HepG2 (cell line): ENCODE measurements around the gene VEGFA. TPM values are rescaled to one million over a fixed set of nuclear protein-coding genes. Genes with fewer than 3 reads are reported as not detected.

Experiments
- ARNT2 ChIP-seq: sonication (generic); formaldehyde crosslinking; IDR thresholded peaks from 2 replicates; pipeline ENCODE4 v1.8.0; 2022; ENCODE audit warnings: mild to moderate bottlenecking, low read depth, missing genetic modification reagents, moderate library complexity
- ATF7 ChIP-seq, 2 experiments: fragments of 450-650 bp in 1 of 2; sonication (generic) in 1 of 2; formaldehyde crosslinking in 1 of 2; IDR thresholded peaks; 2 replicates each; pipeline versions ENCODE4 v1.4.0 to v1.6.1; 2016 to 2020; ENCODE audit warnings: antibody characterized with exemption in 1 of 2, mild to moderate bottlenecking in 1 of 2, missing genetic modification reagents in 1 of 2
- BRD4 ChIP-seq: sonication (generic); formaldehyde crosslinking; IDR thresholded peaks from 2 replicates; pipeline ENCODE4 v1.4.0; 2020; ENCODE audit warnings: missing genetic modification reagents
- CREM ChIP-seq, 2 experiments: sonication (generic) in 1 of 2; formaldehyde crosslinking in 1 of 2; IDR thresholded peaks; 2 replicates each; pipeline versions ENCODE4 v1.4.0 to v1.6.1; 2016 to 2020; ENCODE audit warnings: antibody characterized with exemption in 1 of 2, mild to moderate bottlenecking in 1 of 2, missing genetic modification reagents in 1 of 2
- DBP ChIP-seq: sonication (generic); formaldehyde crosslinking; IDR thresholded peaks from 2 replicates; pipeline ENCODE4 v1.4.0; 2020; ENCODE audit warnings: missing genetic modification reagents; ENCODE audit errors: not compliant biosample characterization
- EED ChIP-seq: sonication (generic); formaldehyde crosslinking; IDR thresholded peaks from 2 replicates; pipeline ENCODE4 v1.5.0; 2020; ENCODE audit warnings: mild to moderate bottlenecking, missing genetic modification reagents
- FOSL1 ChIP-seq: sonication (generic); formaldehyde crosslinking; IDR thresholded peaks from 2 replicates; pipeline ENCODE4 v1.9.0; 2021; ENCODE audit warnings: missing genetic modification reagents, borderline replicate concordance
- GABPA ChIP-seq, 2 experiments: IDR thresholded peaks; 2 replicates each; pipeline ENCODE4 v1.6.1; 2011 to 2016; ENCODE audit warnings: low read depth in 2 of 2, low read length in 1 of 2, missing biosample characterization in 1 of 2, missing genetic modification characterization in 1 of 2
- HDAC1 ChIP-seq: sonication (generic); formaldehyde crosslinking; IDR thresholded peaks from 2 replicates; pipeline ENCODE4 v1.5.1; 2020; ENCODE audit warnings: mild to moderate bottlenecking, missing genetic modification reagents
- HOXA3 ChIP-seq: sonication (generic); formaldehyde crosslinking; IDR thresholded peaks from 2 replicates; pipeline ENCODE4 v1.5.0; 2020; ENCODE audit warnings: missing genetic modification reagents
- JARID2 ChIP-seq: sonication (generic); formaldehyde crosslinking; IDR thresholded peaks from 2 replicates; pipeline ENCODE4 v1.8.1; 2023; ENCODE audit warnings: missing genetic modification reagents, inconsistent platforms; ENCODE audit not compliant: insufficient replicate concordance
- RAD51 ChIP-seq: fragments of 450-650 bp; IDR thresholded peaks from 2 replicates; pipeline ENCODE4 v1.6.1; 2016; ENCODE audit warnings: borderline replicate concordance
- RCOR2 ChIP-seq: IDR thresholded peaks from 2 replicates; pipeline ENCODE4 v1.6.1; 2016; ENCODE audit warnings: missing biosample characterization, missing genetic modification reagents
- SIN3A ChIP-seq: IDR thresholded peaks from 2 replicates; pipeline ENCODE4 v1.6.1; 2011; ENCODE audit warnings: low read depth, mild to moderate bottlenecking, control low read depth, low read length, borderline replicate concordance
- SKI ChIP-seq: fragments of 450-650 bp; IDR thresholded peaks from one replicate; pipeline ENCODE4 v1.6.1; 2018; ENCODE audit warnings: mild to moderate bottlenecking; ENCODE audit not compliant: partially characterized antibody
- SNRNP70 ChIP-seq: fragments of 200-400 bp; formaldehyde crosslinking; IDR thresholded peaks from 2 replicates; pipeline ENCODE4 v1.6.1; 2017; ENCODE audit warnings: mild to moderate bottlenecking, low read depth, low read length, moderate library complexity
- TMF1 ChIP-seq: sonication (generic); formaldehyde crosslinking; IDR thresholded peaks from 2 replicates; pipeline ENCODE4 v1.8.1; 2022; ENCODE audit warnings: low read depth, missing genetic modification reagents
- TSC22D2 ChIP-seq: sonication (generic); formaldehyde crosslinking; IDR thresholded peaks from 2 replicates; pipeline ENCODE4 v1.5.1; 2020; ENCODE audit warnings: missing genetic modification reagents, mild to moderate bottlenecking, borderline replicate concordance
- ZNF180 ChIP-seq: sonication (generic); formaldehyde crosslinking; IDR thresholded peaks from 2 replicates; pipeline ENCODE4 v1.4.0; 2020; ENCODE audit warnings: low read depth, missing genetic modification reagents, borderline replicate concordance
- ZNF337 ChIP-seq: sonication (generic); formaldehyde crosslinking; IDR thresholded peaks from 2 replicates; pipeline ENCODE4 v1.5.1; 2020; ENCODE audit warnings: missing genetic modification reagents, low read depth, mild to moderate bottlenecking, borderline replicate concordance
- ZNF749 ChIP-seq: sonication (generic); formaldehyde crosslinking; IDR thresholded peaks from 2 replicates; pipeline ENCODE4 v1.8.0; 2022; ENCODE audit warnings: mild to moderate bottlenecking, missing genetic modification reagents, moderate library complexity, borderline replicate concordance
- polyA plus RNA-seq, 8 experiments: library from polyadenylated mRNA; depleted of rRNA in 3 of 8; stranded (reverse) in 7 of 8; unstranded in 1 of 8; fragments of >200 nt; fragmentation: Illumina TruSeq in 4 of 8; extraction: Trizol in 4 of 8; gene quantifications; 2 replicates each; pipeline versions ENCODE4 v1.2.1 to v1.2.3, GENCODE V29; 2011 to 2016; ENCODE audit warnings: low read depth in 4 of 8, missing spikeins in 1 of 8, mixed read lengths in 1 of 8; ENCODE audit not compliant: insufficient read depth in 1 of 8
- total RNA-seq, 5 experiments: library from RNA; depleted of rRNA; stranded (reverse); fragments of >200 nt; fragmentation: Illumina TruSeq; extraction: Trizol; gene quantifications; 2 replicates each; pipeline ENCODE4 v1.2.3, GENCODE V29; 2016; ENCODE audit warnings: low read depth in 1 of 5
- TF ChIP-seq, protein P1 (sequence below): sonication (generic); formaldehyde crosslinking; IDR thresholded peaks from 2 replicates; pipeline ENCODE4 v1.4.0; 2020; ENCODE audit warnings: mild to moderate bottlenecking, missing genetic modification reagents, borderline replicate concordance

Gene VEGFA
- total and polyA plus RNA-seq, 2 of the 13 experiments (the other 11 are each of a cell fraction or from before 2014, with no cell fraction given) = 68.1 to 629 TPM

GRCh38 chr6:43772681-43773049, 2.7 kb downstream of the VEGFA start (continued):
- no peak for TF ChIP-seq ZNF337 (CRISPR knock-in tag)
- no peak for TF ChIP-seq TSC22D2 (CRISPR knock-in tag)
- no peak for TF ChIP-seq DBP (CRISPR knock-in tag)
- TF ChIP-seq RCOR2 (CRISPR knock-in tag) = no peak
- TF ChIP-seq, protein P1, sequence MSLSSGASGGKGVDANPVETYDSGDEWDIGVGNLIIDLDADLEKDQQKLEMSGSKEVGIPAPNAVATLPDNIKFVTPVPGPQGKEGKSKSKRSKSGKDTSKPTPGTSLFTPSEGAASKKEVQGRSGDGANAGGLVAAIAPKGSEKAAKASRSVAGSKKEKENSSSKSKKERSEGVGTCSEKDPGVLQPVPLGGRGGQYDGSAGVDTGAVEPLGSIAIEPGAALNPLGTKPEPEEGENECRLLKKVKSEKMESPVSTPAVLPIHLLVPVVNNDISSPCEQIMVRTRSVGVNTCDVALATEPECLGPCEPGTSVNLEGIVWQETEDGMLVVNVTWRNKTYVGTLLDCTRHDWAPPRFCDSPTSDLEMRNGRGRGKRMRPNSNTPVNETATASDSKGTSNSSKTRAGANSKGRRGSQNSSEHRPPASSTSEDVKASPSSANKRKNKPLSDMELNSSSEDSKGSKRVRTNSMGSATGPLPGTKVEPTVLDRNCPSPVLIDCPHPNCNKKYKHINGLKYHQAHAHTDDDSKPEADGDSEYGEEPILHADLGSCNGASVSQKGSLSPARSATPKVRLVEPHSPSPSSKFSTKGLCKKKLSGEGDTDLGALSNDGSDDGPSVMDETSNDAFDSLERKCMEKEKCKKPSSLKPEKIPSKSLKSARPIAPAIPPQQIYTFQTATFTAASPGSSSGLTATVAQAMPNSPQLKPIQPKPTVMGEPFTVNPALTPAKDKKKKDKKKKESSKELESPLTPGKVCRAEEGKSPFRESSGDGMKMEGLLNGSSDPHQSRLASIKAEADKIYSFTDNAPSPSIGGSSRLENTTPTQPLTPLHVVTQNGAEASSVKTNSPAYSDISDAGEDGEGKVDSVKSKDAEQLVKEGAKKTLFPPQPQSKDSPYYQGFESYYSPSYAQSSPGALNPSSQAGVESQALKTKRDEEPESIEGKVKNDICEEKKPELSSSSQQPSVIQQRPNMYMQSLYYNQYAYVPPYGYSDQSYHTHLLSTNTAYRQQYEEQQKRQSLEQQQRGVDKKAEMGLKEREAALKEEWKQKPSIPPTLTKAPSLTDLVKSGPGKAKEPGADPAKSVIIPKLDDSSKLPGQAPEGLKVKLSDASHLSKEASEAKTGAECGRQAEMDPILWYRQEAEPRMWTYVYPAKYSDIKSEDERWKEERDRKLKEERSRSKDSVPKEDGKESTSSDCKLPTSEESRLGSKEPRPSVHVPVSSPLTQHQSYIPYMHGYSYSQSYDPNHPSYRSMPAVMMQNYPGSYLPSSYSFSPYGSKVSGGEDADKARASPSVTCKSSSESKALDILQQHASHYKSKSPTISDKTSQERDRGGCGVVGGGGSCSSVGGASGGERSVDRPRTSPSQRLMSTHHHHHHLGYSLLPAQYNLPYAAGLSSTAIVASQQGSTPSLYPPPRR (CRISPR knock-in tag) = no peak
- no peak for TF ChIP-seq GABPA (IDR thresholded peaks at IDR 0.05; ENCODE audit: low read depth, low read length)
- TF ChIP-seq GABPA (CRISPR knock-in tag; IDR thresholded peaks at IDR 0.05; ENCODE audit: low read depth) = no peak
- TF ChIP-seq FOSL1 (CRISPR knock-in tag) = no peak
- no peak for TF ChIP-seq SNRNP70
- no peak for TF ChIP-seq JARID2 (CRISPR knock-in tag)
- no peak for TF ChIP-seq ZNF180
- no peak for TF ChIP-seq ZNF749
- TF ChIP-seq ARNT2 = no peak
- peak; percentile 26; the same call in 1 of the 2 replicates for TF ChIP-seq SIN3A
- TF ChIP-seq ATF7 (IDR thresholded peaks at IDR 0.05) = no peak
- no peak for TF ChIP-seq ATF7 (CRISPR knock-in tag; IDR thresholded peaks at IDR 0.05)
- no peak for TF ChIP-seq SKI
- no peak for TF ChIP-seq CREM (IDR thresholded peaks at IDR 0.05)
- no peak for TF ChIP-seq CREM (CRISPR knock-in tag; IDR thresholded peaks at IDR 0.05)
- TF ChIP-seq TMF1 = no peak; the same call in 1 of the 2 replicates
- no peak for TF ChIP-seq RAD51
- TF ChIP-seq BRD4 (CRISPR knock-in tag) = 0 out of 2 replicates have a peak, but pooled peaks have one; percentile 50
- TF ChIP-seq EED (CRISPR knock-in tag) = no peak
- 0 out of 2 replicates have a peak, but pooled peaks have one; percentile 2 for TF ChIP-seq HOXA3 (CRISPR knock-in tag)
- TF ChIP-seq HDAC1 (CRISPR knock-in tag) = peak; percentile 5; the same call in 1 of the 2 replicates
